GM23248 (cell line): Measurements from ENCODE around the gene ARFRP1.

ENCODE experiments used
- EZH2 ChIP-seq: fragments of 200-600 bp; sonication (generic); IDR thresholded peaks from 2 replicates; pipeline ENCODE4 v1.6.1; 2018; ENCODE audit warnings: antibody characterized with exemption, mild to moderate bottlenecking; ENCODE audit not compliant: insufficient read depth, poor library complexity, severe bottlenecking
- EZH2phosphoT487 ChIP-seq: fragments of 200-600 bp; sonication (generic); IDR thresholded peaks from 2 replicates; pipeline ENCODE4 v1.6.1; 2018; ENCODE audit warnings: antibody characterized with exemption, moderate library complexity, mild to moderate bottlenecking, low read depth; ENCODE audit not compliant: insufficient read depth

GRCh38 chr20:63738687-63739129 lies 30.9 kb upstream of the ARFRP1 start:
- TF ChIP-seq EZH2phosphoT487 (no peak), EZH2 (no peak)
